HG03103 (cell line): ENCODE measurements around the gene ALS2CL.
"Not testable (repeated sequence)": the region's sequence is repeated elsewhere in the genome, so short reads cannot be mapped to it uniquely, and the experiment has no call there.

Source experiments
- ATAC-seq: cut with Tn5 transposase; IDR thresholded peaks from one replicate; pipeline ENCODE4 v1.9.1; 2021; ENCODE audit warnings: low read depth; ENCODE audit not compliant: unreplicated experiment

ALS2CL gene

DNA sequence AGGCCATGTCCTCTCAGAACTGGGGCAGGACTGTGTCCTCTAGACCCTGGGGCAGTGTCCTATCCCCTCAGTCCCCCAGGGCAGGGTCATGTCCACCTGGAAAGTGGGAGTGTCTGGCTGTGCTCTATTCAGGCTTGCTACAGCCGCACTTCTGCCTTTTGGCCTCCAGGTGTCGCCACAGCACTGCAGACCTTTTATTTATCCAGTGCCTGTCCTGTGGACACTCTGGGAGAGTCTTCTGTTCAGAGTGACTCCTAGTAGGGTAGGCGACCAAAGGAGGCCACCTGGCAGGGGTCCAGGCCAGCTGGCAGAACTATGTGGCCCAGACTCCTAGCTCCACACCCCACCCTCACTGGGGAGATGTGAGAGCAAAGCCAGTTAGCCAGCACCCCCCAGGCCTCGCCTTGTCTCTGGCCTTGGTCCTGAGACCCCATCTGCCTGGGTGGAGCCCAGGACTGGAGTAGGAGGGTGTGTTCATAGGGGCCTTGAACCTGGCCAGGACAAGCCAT is 11.6 kb upstream of the ALS2CL start:
- no peak for ATAC-seq

DNA sequence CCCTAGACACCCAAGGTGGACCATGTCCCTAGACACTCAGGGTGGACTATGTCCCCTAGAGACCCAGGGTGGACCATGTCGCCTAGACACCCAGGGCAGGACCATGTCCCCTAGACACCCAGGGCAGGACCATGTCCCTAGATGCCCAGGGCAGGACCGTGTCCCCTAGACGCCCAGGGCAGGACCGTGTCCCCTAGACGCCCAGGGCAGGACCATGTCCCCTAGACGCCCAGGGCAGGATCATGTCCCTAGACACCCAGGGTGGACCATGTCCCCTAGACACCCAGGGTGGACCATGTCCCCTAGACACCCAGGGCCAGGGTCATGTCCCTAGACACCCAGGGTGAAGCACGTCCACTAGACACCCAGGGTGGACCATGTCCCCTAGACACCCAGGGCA is 10.9 kb upstream of the ALS2CL start:
- not testable (repeated sequence) for ATAC-seq

DNA sequence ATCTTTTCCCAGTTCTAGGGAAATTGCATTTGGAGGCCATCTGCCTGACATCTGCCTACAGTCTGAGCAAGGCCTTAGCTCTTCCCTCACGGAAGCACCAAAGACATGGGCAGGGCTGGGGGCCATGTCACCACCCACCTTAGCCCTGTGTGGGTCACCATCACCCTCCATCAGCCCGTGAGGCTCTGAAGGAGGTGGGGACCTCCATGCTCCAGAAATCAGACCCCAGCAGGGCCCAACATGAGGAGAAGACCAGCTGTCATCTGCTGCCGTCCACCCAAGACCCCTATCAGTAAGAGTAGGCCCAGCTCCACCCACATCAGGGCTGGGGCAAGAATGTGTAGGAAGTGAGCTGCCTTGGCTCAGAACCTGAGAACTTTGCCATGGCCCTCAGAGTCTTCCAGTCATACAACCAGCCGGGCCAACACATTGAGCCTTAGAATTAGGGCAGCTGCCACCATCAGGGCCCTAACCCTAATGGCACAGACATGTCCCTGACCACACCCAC is 9.6 kb upstream of the ALS2CL start:
- ATAC-seq, result no peak

DNA sequence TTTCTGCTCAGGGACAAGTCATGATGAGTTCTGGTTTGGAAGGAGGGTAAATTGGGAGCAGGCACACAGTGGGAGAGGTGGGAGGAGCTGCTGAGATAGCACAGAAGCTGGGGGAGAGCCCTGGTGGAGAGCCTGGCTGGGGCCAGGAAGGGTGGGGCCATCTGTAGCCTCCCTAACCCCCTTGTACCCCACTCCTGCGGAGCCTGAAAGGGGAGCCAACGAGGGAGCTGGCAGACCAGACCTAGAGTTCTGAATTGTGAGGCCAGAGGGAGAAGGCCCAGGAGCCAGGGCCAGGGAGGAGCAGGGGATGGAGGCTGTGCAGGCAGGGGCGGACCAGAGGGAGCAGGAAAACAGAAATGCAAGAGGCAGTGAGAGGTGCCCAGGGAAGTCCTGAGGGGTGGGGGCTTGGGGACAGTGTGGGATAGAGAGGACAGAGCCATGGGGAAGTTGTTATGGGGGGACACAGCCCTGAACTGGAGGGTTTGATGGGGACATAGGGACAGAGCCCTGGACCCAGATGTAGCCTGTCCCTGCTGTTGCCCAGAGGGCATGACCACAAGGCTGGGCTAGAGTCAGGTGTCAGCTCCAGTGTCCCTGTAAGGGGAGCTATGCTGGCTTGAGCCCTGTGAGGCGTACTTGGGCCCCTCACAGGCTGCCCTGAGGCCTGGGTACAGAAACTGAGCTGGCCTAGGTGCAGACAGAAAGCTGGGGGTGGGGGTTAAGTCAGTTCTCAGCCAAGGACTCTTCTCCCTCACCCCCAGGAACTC is 8.9 kb upstream of the ALS2CL start:
- no peak for ATAC-seq

DNA sequence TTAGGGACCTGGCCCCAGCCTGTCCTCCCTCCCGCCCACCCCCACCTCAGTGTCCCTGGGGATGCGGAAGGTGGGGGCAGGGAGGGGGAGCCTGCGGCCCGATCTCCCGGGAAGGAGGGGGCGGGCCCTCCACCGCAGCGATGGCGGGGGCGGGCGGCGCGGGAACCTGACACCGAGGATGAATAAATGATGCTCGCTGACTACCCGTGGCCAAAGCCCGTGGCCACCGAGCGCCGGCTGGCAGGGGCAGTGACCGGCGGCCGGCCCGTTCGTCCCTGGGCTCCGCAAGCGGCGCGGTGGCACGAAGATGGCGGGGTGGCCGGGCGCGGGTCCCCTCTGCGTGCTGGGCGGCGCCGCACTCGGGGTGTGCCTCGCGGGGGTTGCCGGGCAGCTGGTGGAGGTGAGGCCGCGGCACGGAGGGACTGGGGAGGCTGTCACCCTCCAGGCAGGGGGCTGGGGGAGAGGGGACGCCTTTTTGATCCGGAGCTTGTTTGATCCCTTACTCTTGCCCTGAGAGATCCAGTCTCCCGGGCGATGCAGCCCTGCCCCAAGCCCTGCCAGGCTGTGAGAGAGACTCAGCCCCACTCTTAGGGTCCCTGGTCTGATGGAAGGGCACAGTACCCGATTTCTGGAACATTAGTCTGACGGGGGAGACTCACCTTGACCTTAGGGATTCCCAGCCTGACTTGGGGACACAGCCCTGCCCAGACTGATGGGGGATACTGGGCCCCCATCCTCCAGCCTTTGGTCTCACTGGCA is 7.9 kb upstream of the ALS2CL start, which contains the start of gene TMIE:
TMIE (plus strand) TSS at position 212 of the 759 bp plus-strand sequence; CDS start at position 308, 96 bp downstream.
- ATAC-seq, result no peak

DNA sequence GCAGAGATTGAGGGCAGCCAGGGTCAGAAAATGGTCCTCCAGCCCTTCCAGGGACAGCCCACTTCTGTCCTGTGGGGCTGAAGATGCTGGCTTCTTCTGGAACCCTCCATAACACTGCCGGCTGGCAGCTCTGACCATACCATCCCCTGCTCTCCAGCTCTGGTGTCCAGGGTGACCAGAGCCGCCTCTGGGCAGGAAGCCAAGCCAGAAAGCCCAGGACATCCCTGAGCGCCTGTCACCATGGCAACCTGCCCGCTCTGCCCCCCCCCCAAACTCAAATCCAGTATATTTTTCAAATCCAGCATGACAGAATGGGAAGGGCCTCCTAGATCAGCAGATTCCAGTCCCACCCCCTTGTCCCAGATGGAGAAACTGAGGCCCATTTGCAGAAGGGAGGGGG is 7.3 kb upstream of the ALS2CL start:
- no peak for ATAC-seq

DNA sequence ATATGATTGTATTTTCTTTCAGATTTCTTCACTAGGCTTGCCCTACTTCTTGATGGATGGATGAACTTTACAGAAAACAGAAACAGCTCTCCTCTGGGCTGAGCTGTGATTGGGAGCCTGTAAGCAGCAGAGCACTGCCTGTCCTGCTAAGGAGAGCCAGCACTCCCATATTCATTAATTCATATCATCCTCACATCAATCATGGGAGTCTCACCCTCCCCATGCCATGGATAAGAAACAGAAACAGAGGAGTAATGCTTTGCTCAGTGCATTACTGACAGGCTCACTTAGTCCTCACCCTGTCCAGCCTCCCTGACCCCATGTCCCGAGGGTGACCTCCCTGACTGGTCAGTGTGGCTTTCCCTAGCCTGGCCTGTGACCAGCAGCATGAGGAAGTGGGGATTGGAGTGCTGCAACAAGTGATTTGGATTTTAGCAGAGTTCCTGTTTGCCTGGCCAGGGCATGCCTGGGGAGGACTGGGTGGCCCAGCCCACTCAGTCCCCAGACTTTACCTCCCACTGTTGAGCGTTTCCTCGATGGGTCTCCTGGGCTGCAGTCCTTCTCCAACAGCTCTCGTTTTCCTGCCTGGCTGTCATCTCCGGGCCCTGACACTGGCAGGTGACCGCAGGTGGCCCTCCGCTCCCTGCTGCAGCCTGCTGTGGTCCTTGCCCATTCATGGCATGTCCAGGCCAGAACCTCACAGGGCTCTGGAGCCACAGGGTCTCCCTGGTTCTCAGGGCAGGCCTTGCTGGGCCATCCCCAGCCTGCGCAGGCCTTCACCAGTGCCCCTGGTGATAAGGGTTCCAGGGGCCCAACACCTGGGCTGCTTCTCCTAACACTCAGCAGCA is 6.4 kb upstream of the ALS2CL start:
- ATAC-seq, result no peak

DNA sequence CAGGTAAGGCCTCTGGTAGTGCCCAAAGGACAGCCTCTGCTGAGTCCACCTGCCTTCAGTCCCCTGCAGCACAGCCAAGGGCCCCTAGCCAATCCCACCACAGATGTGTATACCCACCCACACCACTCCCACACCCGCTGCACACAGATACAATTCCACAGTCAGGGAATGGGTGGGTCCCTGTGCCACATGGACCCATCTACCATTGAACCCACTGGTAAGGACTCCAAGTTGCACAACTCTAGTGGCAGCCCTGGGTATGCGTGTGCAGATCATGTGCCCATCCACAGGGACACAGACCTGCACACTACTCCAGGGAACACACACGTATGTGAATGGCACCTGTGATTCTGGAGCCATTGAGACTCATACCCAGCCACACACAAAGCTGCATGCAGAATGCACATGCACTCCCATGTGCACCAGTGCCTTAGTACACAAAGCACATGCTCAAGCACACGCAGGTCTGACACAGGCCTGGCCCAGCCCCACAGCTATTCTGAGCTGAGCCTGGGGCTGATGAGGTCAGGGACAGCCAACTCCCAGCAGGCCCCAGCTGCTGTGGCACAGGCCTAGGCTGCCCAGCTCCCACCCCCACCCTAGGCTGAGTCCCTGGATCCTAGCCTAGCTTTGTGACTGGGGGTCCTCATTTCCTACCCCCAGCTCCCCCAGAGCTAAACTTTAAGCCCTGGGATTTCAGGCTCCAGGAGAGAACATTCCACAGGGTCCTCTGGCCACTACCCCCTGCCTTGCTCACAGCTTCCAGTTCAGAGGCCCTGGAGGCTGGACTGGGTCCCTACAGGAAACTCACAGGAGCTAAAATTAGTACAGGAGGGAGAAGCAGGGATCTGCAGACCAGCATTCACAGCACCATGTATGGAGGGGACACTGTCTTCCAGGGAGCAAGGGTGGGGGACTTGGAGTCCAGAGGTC is 2.7 kb upstream of the ALS2CL start:
- ATAC-seq, result no peak

DNA sequence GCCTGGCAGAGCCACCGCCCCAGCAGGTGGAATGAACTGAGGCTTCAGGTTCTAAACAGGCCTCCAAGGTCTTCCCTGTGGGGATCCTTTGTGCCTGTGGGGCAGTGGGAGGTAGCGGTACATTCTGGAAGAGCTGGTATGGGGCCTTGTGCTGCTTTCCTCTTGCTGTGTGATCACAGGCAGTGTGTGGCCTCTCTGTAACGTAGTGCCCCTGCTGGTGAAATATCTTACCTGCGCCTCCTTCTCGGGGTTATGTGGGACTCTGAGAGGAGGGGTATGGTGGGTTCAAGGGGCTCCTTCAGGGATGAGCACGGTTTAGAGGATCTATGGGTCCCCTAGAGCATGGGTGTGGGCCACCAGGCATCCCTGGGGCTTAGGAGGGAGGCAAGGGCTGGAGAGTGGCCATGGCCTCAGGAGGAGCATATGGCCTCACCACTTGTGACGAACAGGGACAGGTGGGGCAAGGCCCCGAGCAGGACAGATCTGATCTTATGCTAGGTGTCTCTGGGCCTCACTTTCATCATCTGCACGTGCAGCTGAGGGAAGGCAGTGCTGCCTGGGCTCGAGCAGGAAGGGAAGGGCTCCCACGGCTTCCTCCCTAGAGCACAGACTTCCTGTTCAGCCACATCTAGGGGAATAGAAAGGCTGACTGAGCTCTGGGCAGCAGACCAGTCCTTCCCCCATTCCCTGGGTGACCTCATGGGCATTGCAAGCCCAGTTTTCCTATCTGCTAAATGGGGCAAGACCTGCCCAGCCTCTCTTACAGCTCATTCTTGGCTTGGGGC is 1.9 kb upstream of the ALS2CL start:
- ATAC-seq, result no peak

DNA sequence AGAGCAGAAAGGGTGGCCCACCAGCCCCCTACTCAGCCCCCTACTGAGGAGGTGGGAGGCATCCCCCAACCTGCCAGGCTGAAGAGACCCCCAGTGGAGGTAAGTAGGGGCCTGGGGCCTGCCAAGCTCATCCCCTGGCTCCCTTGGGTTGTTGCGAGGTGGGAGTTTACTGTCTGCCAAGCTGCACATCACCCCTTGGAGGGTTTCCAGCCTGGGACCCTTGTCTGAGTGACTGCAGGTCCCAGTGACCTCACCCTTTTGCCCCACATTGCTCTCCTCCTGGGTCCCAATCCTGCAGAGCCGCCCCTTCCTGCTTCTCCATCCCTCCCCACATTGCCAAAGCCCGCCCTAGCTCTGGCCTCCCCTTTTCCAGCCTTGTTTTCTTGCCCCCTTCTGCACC is 1.0 kb upstream of the ALS2CL start:
- ATAC-seq, result no peak

DNA sequence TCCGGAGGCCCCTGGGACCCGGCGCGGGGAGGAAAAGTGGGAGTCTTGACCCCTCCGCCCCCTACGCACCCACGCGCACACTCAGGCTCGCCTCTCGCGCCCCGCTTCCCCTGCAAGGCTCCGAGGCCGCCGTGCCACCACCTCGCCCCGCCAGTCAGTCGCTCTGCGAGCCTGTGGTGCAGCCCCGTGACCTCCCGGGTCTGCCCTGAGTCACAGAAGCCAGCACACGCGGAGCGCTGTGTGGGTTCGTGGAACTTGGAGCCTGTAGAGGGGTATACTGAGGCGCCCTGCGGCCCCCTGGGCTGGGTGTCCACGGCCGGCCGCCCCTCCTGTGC is 380 bp upstream of the ALS2CL start:
- no peak for ATAC-seq

DNA sequence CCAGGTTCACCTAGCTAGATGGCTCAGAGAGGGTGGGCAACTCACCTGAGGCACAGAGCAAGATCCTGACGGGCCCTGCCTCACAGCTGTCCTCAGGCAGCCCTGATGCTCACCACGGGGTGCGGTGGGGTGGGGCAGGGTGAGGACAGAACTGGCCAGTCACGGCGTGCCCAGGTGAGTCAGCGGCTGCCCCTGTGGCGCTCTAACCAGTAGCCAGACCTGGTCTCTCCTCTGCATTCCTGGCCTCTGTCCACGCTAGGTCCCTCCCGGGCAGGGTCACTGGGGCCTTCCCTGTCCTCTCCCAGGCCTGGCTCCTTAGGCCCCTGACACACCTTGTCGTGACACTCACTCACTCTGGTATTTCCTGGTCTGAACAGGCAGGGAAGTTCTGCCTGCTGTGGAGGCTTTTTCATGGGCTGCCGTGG is 901 bp downstream of the ALS2CL start:
- no peak for ATAC-seq

DNA sequence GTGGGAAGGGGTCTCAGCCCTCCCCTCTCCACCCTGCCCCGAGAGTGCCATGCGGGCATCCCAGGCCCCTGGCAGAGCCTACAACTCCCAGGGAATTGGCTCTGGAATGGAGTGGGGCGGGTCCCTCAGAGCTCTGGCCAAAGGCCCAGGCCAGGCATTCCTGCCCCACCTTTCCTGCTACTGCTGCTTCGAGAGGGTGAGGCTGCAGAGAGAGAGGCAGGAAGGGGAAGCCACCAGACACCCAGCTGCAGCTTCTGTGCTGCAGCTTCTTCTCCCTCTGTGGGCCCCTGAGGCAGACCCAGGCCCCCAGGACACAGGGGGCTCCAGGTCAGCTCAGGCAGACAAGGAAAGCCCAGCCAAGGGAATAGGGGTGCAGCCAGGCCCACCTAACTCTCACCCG is 2.7 kb downstream of the ALS2CL start:
- no peak for ATAC-seq

DNA sequence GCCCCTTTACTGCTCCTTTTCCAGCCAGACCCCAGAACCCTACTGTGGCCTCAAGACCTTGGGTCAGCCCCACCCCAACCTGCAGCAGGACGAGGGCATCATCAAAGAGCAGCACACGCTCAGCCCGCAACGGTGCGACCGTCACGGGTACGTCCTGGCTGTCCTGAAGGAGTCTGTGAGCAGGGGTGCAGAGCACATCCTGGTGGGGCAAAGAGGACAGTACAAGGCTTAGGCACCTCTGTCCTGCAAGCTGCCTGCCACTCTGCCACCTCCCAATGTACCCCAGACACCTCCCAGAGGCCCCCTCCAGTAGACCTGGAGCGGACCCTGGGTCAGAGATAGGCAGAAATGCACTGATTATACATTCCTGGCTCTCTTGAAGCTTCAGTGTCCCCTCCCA is 8.0 kb downstream of the ALS2CL start:
- no peak for ATAC-seq

DNA sequence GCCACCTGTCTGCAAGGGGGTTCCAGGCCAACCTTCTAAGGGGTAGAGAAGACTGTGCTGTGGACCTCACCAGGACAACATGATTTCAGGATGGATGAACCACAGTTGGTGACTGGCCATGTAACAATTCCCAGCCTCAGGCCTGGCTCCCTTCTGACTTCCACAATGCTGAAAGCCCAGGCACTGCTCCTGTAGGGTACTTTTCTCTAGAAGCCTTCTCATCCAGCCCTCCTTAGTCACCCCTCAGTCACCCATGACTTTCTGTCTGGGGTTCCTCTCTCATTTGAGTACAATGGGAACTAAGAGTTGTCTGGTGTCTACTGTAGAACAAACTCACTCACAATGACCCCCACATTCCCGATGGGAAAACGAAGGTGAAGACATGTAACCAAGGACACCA is 8.6 kb downstream of the ALS2CL start:
- ATAC-seq, result no peak

DNA sequence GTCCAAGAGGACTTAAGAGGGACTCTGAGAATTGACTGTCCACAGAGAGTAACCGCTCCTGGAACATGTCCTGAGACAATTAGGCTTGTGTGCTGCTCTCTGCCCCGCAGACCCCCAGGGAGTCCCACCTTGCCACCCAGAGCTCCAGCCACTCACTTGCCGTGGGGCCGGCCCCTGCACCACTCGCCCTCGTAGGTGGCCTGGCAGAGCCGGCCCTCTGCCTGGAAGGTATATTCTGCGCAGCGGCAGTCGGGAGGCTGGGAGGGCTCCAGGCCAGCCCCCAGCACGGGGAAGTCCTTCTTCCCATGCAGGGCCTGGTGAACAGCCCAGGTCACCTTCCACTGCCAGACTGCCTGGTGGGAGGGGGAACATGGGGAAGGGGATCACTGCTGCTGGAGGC is 10.5 kb downstream of the ALS2CL start:
- no peak for ATAC-seq

DNA sequence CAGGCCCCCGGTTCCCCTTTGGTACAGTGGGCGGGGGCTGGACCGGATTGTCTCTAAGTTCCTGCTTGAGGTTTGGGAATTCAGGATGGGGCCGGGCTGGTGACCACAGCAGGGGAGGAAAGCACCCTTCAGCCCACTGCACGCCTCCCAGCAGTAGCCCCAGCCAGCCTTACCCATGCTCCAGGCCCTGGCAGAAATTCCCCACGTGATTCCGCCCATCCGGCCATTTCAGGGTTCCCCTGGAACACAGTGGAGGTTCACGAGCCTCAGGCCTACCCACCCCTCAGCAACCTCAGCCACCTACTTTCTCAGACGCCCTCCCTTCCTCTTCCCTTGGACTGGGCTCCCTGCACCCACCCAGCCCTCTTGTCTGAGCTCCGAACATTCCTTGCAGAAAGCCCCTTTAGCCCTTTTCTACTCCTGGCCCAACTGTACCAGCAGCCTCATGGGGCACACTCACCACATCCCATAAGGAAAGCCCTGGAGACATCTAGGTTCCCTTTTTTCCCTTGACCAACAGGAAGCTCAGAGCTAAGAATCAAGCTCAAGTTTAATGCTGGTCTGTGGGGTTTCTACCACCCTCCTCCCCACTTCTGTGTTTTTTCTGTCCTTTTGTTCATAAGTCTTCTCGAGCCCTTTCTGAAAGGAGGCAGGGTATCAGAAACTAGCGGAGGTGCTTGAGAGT is 11.5 kb downstream of the ALS2CL start:
- ATAC-seq, result no peak

DNA sequence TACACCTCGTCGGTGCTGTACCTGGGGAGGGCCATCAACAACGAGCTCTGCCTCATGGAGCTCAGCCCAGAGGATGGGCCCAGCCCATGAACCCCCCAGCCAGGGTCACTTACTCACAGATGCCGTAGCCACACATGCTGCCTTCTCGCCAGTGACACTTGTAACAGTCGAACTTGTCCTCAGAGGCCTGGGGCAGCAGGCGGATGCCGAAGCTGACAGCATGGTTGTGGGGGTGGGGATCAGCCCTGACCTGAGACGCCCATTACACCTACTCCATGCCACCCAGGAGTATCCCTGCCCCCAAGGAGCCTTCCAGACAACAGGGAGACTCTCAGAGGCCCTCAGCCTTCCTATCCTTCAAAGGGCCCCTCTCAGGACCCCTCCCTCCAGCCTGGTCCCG is 12.1 kb downstream of the ALS2CL start:
- no peak for ATAC-seq
